ENCODE data around the gene NR1H3.

The NR1H3 gene

DNA sequence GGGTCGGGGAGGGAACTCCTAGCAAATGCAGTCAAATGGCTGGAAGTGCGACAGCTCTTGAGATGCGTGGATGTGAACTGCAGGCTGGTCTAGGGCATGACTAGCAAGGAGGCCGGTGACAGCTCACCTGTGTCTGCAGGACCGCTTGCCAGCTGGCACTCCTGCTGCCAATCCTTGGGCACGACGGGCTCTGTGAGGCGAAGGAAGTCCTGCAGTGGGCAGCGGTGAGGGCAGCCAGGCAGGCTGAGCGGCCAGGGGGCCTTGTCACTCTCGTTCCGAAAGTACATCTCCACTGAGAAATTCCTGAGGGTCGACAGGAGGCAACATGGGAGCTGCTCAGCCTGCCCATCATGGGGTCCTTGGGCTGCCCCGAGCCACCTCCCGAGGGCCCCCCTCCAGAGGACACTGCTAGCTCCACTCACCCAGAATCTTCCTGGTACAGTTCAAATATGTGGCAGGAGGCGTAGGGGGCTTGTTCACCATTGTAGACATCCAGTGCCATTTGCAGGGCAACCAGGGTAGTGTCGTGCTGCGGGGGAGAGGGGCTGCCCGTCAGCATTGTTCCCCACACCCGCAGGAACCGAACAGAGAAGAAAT is 15.1 kb upstream of the NR1H3 start:
- TF ChIP-seq, protein P1, sequence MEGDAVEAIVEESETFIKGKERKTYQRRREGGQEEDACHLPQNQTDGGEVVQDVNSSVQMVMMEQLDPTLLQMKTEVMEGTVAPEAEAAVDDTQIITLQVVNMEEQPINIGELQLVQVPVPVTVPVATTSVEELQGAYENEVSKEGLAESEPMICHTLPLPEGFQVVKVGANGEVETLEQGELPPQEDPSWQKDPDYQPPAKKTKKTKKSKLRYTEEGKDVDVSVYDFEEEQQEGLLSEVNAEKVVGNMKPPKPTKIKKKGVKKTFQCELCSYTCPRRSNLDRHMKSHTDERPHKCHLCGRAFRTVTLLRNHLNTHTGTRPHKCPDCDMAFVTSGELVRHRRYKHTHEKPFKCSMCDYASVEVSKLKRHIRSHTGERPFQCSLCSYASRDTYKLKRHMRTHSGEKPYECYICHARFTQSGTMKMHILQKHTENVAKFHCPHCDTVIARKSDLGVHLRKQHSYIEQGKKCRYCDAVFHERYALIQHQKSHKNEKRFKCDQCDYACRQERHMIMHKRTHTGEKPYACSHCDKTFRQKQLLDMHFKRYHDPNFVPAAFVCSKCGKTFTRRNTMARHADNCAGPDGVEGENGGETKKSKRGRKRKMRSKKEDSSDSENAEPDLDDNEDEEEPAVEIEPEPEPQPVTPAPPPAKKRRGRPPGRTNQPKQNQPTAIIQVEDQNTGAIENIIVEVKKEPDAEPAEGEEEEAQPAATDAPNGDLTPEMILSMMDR (IDR thresholded peaks at IDR 0.05; ENCODE audit: extremely low read depth, insufficient read depth, missing control alignments), result no peak
- in situ Hi-C loops (cut with MboI; ENCODE audit: low pct_unique_long_range_greater_than_20kb, low sequenced_read_pairs, unreplicated experiment), result no loop called here
- no peak for DNase-seq (ENCODE audit: low spot score)

DNA sequence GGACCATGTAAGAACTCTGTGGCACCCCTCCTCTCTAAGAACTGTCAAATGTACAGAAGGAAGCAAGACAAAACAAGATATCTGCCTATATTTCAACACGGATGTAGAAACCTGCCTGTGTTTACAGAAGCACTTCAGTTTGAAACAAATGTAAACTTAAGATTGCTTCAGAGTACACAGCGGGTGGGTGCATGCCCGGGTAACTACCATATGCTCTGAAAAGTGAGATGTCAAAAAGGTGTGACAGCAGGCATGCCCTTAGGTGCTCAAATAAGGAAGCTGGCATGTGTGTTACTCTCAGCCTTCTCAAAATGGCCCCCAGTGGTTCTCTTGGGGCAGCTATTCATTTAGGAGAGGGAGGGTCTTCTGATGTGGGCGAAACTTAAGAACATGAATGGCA is 14.3 kb upstream of the NR1H3 start:
- in situ Hi-C loops (cut with MboI; ENCODE audit: low pct_unique_long_range_greater_than_20kb, low sequenced_read_pairs, unreplicated experiment), result no loop called here
- no peak for DNase-seq (ENCODE audit: low spot score)
- TF ChIP-seq, protein P1 (IDR thresholded peaks at IDR 0.05; ENCODE audit: extremely low read depth, insufficient read depth, missing control alignments), result no peak

DNA sequence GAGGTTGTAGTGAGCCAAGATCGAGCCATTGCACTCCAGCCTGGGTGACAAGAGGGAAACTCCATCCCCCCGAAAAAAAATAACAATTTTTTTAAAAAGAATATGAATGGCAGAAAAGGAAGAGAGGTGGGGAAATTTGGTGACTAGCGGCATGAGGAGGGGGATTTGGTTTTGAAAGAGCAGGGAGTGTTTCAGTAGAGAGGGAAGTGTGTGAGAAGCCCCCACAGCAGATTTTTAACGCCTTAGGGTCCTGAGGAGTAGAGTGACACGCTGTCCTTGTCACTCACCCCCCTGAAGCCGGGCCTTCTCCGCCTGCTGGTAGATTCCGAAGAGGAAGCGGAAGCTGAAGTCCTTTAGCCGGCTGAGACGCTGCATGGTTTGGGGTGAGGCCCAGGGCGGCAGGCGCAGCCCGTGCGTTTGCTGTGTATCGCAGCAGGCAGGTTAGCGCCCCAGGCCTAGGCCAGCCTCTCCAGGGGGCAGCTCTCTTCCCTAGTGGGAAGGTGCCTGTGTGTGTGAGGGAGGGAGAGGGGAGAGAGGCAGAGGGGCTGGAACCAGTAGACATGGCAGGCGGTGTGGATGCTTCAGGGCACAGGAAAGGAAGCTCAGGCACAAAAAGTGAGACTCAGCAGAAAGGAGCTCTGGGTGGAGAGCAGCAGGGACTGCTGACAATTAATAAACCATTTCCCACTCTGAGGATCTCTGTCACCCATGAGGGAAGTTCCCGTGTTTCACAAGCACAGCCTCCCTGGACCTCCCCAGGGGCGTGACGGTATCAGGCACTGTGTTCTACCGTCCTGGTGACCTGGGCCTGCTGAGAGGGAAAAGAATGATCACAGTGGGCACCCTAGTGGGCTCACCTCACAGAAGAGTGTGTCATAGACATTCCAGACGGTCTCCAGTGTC is 13.1 kb upstream of the NR1H3 start:
- in situ Hi-C loops (cut with MboI; ENCODE audit: low pct_unique_long_range_greater_than_20kb, low sequenced_read_pairs, unreplicated experiment), result no loop called here
- TF ChIP-seq, protein P1 (IDR thresholded peaks at IDR 0.05; ENCODE audit: extremely low read depth, insufficient read depth, missing control alignments), result no peak
- DNase-seq (ENCODE audit: low spot score), result no peak

DNA sequence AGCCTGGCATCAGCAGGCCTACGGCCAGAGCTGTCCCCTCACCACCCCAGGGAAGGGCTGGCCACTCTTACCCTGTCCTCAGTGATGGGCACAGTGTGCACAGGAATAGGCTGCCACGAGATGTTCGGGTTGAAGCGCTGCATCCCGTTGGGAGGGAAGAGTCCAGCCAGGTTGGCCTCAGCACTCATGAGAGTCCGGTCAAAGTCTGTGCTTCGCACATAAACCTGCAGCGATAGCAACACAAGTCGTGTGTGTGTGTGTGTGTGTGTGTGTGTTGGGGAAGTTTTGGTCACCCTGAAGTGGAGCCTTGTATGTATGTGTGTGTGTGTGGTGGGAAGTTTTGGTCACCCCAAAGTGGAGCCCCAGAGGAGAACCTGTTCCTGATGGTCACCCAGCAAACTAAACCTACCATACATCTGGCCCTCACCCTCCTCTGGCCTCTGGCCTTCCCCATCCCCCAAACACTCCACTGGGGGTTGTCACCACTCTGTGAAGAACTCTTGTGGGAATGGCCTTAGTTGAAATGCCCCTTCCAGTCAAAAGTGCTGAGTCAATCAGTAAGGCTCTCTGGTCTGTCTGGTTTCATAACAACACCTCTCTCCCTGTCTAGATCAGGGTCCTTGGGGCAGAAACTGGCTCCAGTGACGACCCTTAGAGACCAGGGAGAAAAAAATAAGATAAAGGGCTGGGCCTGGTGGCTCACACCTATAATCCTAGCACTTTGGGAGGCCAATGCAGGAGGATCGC is 12.0 kb upstream of the NR1H3 start:
- in situ Hi-C loops (cut with MboI; ENCODE audit: low pct_unique_long_range_greater_than_20kb, low sequenced_read_pairs, unreplicated experiment), result no loop called here
- no peak for DNase-seq (ENCODE audit: low spot score)
- TF ChIP-seq, protein P1 (IDR thresholded peaks at IDR 0.05; ENCODE audit: extremely low read depth, insufficient read depth, missing control alignments), result no peak

DNA sequence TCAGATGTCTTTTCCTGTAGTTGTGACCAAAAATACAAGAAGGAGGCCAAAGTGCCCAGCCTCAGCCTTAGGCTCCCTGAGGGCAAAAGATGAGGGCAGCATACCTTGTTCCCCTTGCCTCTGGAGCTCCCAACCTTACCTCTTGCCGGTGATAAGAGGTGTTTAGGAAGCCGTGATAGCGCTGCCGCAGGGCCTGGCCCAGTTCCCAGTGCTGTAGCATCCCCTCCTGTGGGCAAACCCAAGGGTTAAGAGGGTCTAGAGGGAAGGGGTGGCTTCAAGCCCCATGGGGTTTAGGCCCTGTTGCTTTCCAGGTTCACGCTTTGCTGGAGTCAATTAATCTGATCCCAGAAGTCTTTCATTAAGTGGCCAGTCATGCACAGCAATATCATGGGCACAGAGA is 10.3 kb upstream of the NR1H3 start:
- no peak for DNase-seq (ENCODE audit: low spot score)
- TF ChIP-seq, protein P1 (IDR thresholded peaks at IDR 0.05; ENCODE audit: extremely low read depth, insufficient read depth, missing control alignments), result no peak
- in situ Hi-C loops (cut with MboI; ENCODE audit: low pct_unique_long_range_greater_than_20kb, low sequenced_read_pairs, unreplicated experiment), result no loop called here

DNA sequence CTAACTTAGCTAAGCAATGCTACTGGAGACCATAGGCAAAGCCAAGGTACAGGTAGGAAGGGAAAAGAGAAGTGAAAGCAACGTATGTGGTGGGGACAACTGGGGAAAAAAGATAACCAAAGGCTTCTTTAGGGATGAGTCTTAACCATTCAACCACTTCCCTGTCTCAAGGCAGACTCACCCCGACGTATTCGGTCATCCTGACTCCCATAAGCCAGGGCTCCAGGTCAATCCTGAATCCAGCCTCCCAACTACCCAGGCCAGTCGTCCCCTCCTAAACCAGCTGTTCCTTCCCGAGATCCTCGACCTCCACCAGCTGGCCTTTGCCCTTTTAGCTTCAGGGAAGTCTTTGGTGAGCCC is 9.5 kb upstream of the NR1H3 start:
- TF ChIP-seq, protein P1 (IDR thresholded peaks at IDR 0.05; ENCODE audit: extremely low read depth, insufficient read depth, missing control alignments), result no peak
- no peak for DNase-seq (ENCODE audit: low spot score)
- in situ Hi-C loops (cut with MboI; ENCODE audit: low pct_unique_long_range_greater_than_20kb, low sequenced_read_pairs, unreplicated experiment), result no loop called here

Data from GM13977 (cell line).